Measurements from ENCODE around the gene RSRC1.

- TF ChIP-seq CTCF (IDR thresholded peaks at IDR 0.05; ENCODE audit: insufficient read depth, low read depth, low read length) (no peak), EZH2 (IDR thresholded peaks at IDR 0.05; ENCODE audit: insufficient read depth, low read length) (no peak)
These were observed 418.3 kb downstream of the RSRC1 start for GRCh38 chr3:158528076-158528674.

Data from astrocyte (in vitro differentiated cells and primary cell).